C4-2B (cell line): ENCODE data around the gene IQCB1.
"Not testable (repeated sequence)": the region's sequence is repeated elsewhere in the genome, so short reads cannot be mapped to it uniquely, and the experiment has no call there.

Experiments
- H3K27ac ChIP-seq: fragments of 450-650 bp; 2 replicates; pipeline ENCODE4 v1.5.1; 2017
- CTCF ChIP-seq: fragments of 450-650 bp; conservative IDR thresholded peaks from 2 replicates; pipeline ENCODE4 v1.5.1; 2017; ENCODE audit warnings: mild to moderate bottlenecking
- ZFX ChIP-seq: fragments of 450-650 bp; IDR thresholded peaks from 2 replicates; pipeline ENCODE4 v1.6.1; 2017

IQCB1 gene

GRCh38 chr3:121781611-121782010, 53.2 kb downstream of the IQCB1 start:
- no peak overlapping the region for H3K27ac ChIP-seq
- TF ChIP-seq CTCF: no peak
- TF ChIP-seq ZFX: no peak

- H3K27ac ChIP-seq: not testable (repeated sequence)
Observed at GRCh38 chr3:121775095-121775494, 59.8 kb downstream of the IQCB1 start.

GRCh38 chr3:121769246-121769645, 65.6 kb downstream of the IQCB1 start:
- TF ChIP-seq ZFX (no peak), CTCF (no peak)
- no peak overlapping the region for H3K27ac ChIP-seq

GRCh38 chr3:121768452-121768851, 66.4 kb downstream of the IQCB1 start:
- no peak for TF ChIP-seq CTCF
- no peak for TF ChIP-seq ZFX
- no peak overlapping the region for H3K27ac ChIP-seq

- TF ChIP-seq CTCF (no peak), ZFX (no peak)
Observed at GRCh38 chr3:121759541-121760202, 75.2 kb downstream of the IQCB1 start.

GRCh38 chr3:121758727-121759450, 76.0 kb downstream of the IQCB1 start:
- no peak overlapping the region for H3K27ac ChIP-seq
- TF ChIP-seq ZFX (no peak), CTCF (no peak)

More at GRCh38 chr3:121759541-121760202, 75.2 kb downstream of the IQCB1 start:
- no peak overlapping the region for H3K27ac ChIP-seq

GRCh38 chr3:121757812-121758545, 76.9 kb downstream of the IQCB1 start:
- TF ChIP-seq ZFX (no peak), CTCF (no peak)
- no peak overlapping the region for H3K27ac ChIP-seq
